B cell (primary cell): Measurements from ENCODE around the gene PRKN.

Experiments used
- CTCF ChIP-seq: fragments of 200-600 bp; IDR thresholded peaks from one replicate; pipeline ENCODE4 v1.8.0; 2022; ENCODE audit warnings: antibody characterized with exemption, mild to moderate bottlenecking
- EZH2 ChIP-seq: IDR thresholded peaks from 2 replicates; pipeline ENCODE4 v1.6.1; 2012; ENCODE audit warnings: borderline replicate concordance, low read depth, mild to moderate bottlenecking, moderate library complexity, low read length; ENCODE audit not compliant: insufficient read depth, poor library complexity, severe bottlenecking

DNA sequence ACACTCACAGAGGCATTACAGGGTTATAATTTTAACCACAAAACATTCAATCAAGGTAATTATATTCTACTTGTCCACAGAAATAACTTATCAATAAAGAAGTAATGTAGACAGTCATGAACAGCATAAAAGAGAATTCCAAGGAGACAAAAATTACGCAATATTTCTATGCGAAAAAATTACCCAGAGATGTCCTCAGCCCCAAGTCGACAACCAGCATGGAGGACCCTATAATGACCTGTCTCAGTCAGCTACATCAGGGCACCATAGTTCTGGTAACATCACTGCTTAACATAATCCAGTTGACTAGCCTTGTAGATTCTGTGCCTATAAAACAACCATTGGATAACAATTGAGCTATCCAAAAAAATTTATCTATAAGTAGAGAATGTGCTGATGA, 579.8 kb downstream of the PRKN start:
- no peak for TF ChIP-seq CTCF
- no peak for TF ChIP-seq EZH2
